ENCODE data around the gene TOMM40. TPM values are rescaled to one million over a fixed set of nuclear protein-coding genes. Genes with fewer than 3 reads are reported as not detected.

The TOMM40 gene
- total RNA-seq, 1 donor from 2014 or later = 25.5 TPM

- no peak overlapping the region for H3K4me3 ChIP-seq
- DNase-seq (ENCODE audit: low spot score in 2 of 2) = no peak
- H3K27me3 ChIP-seq = no peaks in the 10 kb centered on the region
- intact Hi-C loops (cut with DNase I) = no loop called here
- TF ChIP-seq CTCF (IDR thresholded peaks at IDR 0.05) = no peak
- H3K9me3 ChIP-seq = no peaks in the 10 kb centered on the region
- no peaks in the 10 kb centered on the region for H3K4me1 ChIP-seq
- H3K27ac ChIP-seq = no peak overlapping the region
- H3K36me3 ChIP-seq = peaks cover 28 to 43% of the 10 kb centered on the region in 2 donors
Observed at GRCh38 chr19:44866664-44867063, 24.4 kb upstream of the TOMM40 start.

- peaks cover 37 to 52% of the 10 kb centered on the region in 2 donors for H3K36me3 ChIP-seq
- intact Hi-C loops (cut with DNase I) = no loop called here
Observed at GRCh38 chr19:44867578-44867977, 23.5 kb upstream of the TOMM40 start.

GRCh38 chr19:44869733-44870470 is 21.2 kb upstream of the TOMM40 start:
- intact Hi-C loops (cut with DNase I) = no loop called here
- DNase-seq (ENCODE audit: low spot score in 2 of 2) = peak in 1 of 2 donors; percentile 81
- Histone ChIP-seq H3K36me3 (peaks cover 56 to 65% of the 10 kb centered on the region in 2 donors), H3K4me1 (no peaks in the 10 kb centered on the region), H3K27me3 (no peaks in the 10 kb centered on the region), H3K4me3 (no peak overlapping the region), H3K9me3 (no peaks in the 10 kb centered on the region), H3K27ac (peak overlapping the region in 1 of 2 donors; percentile 45)
- no peak for TF ChIP-seq CTCF (IDR thresholded peaks at IDR 0.05)

More at GRCh38 chr19:44867578-44867977, 23.5 kb upstream of the TOMM40 start:
- Histone ChIP-seq H3K27me3 (no peaks in the 10 kb centered on the region), H3K9me3 (no peaks in the 10 kb centered on the region), H3K27ac (no peak overlapping the region), H3K4me3 (no peak overlapping the region), H3K4me1 (no peaks in the 10 kb centered on the region)
- DNase-seq (ENCODE audit: low spot score in 2 of 2) = no peak
- no peak for TF ChIP-seq CTCF (IDR thresholded peaks at IDR 0.05)

- Histone ChIP-seq H3K27me3 (no peaks in the 10 kb centered on the region), H3K4me1 (no peaks in the 10 kb centered on the region), H3K9me3 (no peaks in the 10 kb centered on the region), H3K27ac (no peak overlapping the region), H3K4me3 (no peak overlapping the region), H3K36me3 (peaks cover 58 to 65% of the 10 kb centered on the region in 2 donors)
- DNase-seq (ENCODE audit: low spot score in 2 of 2) = no peak
- TF ChIP-seq CTCF (IDR thresholded peaks at IDR 0.05) = no peak
- intact Hi-C loops (cut with DNase I) = no loop called here
Observed at GRCh38 chr19:44871809-44872208, 19.2 kb upstream of the TOMM40 start.

- DNase-seq (ENCODE audit: low spot score in 2 of 2) = no peak
- Histone ChIP-seq H3K4me1 (no peaks in the 10 kb centered on the region), H3K27me3 (no peaks in the 10 kb centered on the region), H3K4me3 (no peak overlapping the region), H3K9me3 (no peaks in the 10 kb centered on the region), H3K36me3 (peaks cover 65 to 66% of the 10 kb centered on the region in 2 donors), H3K27ac (no peak overlapping the region)
- intact Hi-C loops (cut with DNase I) = no loop called here
- TF ChIP-seq CTCF (IDR thresholded peaks at IDR 0.05) = no peak
Observed at GRCh38 chr19:44872661-44873060, 18.4 kb upstream of the TOMM40 start.
